Lower leg skin (tissue), 4 donors: ENCODE measurements around the gene POFUT1. TPM values are rescaled to one million over a fixed set of nuclear protein-coding genes. Genes with fewer than 3 reads are reported as not detected.

Experiments used
- DNase-seq, 2 donors: peaks; one replicate each; pipeline ENCODE4 v3.0.0-alpha.2; 2019; ENCODE audit warnings: low spot score in 2 of 2
- H3K4me3 ChIP-seq: fragments of 200-600 bp; sonication (generic); 2 replicates; pipeline ENCODE4 v1.5.1; 2017; ENCODE audit warnings: mild to moderate bottlenecking, low read depth; ENCODE audit not compliant: poor library complexity, severe bottlenecking
- POLR2A ChIP-seq, 2 donors: fragments of 450-650 bp; IDR thresholded peaks; one replicate each; pipeline ENCODE4 v1.6.1; 2016 to 2017; ENCODE audit warnings: antibody characterized with exemption in 2 of 2, mild to moderate bottlenecking in 1 of 2, moderate library complexity in 1 of 2
- WGBS, 2 donors: methylation state at CpG; one replicate each; pipeline ENCODE4 v1.1.5; 2018; 5-methylcytosine and 5-hydroxymethylcytosine counted together
- intact Hi-C: fragments of 100-400 bp; cut with DNase I; formaldehyde crosslinking; loops from one replicate; pipeline ENCODE4 v1.15.0; 2023; ENCODE audit warnings: low total_unique reads
- total RNA-seq, 4 donors: library from RNA; depleted of rRNA; stranded (reverse); fragments of >200 nt; gene quantifications; one replicate each; pipeline ENCODE4 v1.1.0, GENCODE V29; 2016
- TF ChIP-seq, protein P1 (sequence below), 3 donors: fragments of 450-650 bp; IDR thresholded peaks; one replicate each; pipeline ENCODE4 v1.5.1; 2016; ENCODE audit warnings: antibody characterized with exemption in 3 of 3, mild to moderate bottlenecking in 3 of 3, moderate library complexity in 2 of 3

POFUT1 gene
- total RNA-seq, 4 donors from 2014 or later: 15.6 to 29.7 (median 21.6) TPM

GRCh38 chr20:32203356-32204204 is 4.1 kb upstream of the POFUT1 start:
- no peak for DNase-seq
- no peak for TF ChIP-seq POLR2A (IDR thresholded peaks at IDR 0.05)
- TF ChIP-seq, protein P1, sequence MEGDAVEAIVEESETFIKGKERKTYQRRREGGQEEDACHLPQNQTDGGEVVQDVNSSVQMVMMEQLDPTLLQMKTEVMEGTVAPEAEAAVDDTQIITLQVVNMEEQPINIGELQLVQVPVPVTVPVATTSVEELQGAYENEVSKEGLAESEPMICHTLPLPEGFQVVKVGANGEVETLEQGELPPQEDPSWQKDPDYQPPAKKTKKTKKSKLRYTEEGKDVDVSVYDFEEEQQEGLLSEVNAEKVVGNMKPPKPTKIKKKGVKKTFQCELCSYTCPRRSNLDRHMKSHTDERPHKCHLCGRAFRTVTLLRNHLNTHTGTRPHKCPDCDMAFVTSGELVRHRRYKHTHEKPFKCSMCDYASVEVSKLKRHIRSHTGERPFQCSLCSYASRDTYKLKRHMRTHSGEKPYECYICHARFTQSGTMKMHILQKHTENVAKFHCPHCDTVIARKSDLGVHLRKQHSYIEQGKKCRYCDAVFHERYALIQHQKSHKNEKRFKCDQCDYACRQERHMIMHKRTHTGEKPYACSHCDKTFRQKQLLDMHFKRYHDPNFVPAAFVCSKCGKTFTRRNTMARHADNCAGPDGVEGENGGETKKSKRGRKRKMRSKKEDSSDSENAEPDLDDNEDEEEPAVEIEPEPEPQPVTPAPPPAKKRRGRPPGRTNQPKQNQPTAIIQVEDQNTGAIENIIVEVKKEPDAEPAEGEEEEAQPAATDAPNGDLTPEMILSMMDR (IDR thresholded peaks at IDR 0.05): no peak
- WGBS, 2 donors: 44 to 53% methylated on average over 11 of the region's 11 CpGs
- intact Hi-C loops: no loop called here
- H3K4me3 ChIP-seq: no peak overlapping the region

DNA sequence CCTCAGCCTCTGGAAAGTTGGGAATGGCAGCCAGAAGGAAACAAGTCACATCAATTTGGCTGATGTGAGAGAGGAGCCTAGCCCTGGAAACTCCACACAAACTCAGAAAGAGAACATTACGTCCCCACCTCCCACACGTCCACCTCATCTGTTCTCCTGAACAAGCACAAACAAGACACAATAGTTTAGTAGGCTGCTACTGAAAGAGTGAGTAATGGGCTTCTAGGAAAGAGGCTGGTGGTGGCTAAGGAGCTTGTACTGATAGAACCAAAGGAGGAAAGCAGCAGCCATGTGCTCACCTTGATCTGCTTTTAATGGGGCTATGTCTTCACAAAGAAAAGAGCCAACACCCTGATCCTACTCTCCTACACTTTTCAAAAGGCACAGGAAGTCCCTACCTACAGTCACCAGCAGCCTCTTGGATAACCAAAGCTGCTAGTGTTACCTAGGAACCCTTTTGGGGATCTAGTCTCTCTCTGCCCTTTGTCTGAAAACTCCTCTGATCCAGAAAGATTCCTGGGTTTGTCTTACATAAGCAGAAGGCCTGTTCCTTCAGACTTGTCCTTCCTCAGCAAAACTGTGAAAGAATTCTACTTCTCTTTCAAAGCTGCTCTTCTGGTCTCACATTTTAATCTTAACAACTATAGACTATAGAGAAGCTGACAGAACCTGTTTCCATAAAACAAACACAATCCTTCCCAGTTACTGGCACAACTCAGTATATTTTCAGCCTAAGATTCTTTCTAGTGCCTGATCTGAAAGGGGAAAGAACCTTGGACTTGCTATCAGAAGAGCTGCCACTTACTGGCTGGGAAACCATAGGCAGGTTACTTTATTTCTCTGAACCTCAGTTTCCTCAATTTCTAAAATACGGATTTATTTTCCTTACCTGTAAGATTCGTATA is 3.2 kb upstream of the POFUT1 start:
- no peak for DNase-seq
- TF ChIP-seq, protein P1 (IDR thresholded peaks at IDR 0.05): no peak
- no peak for TF ChIP-seq POLR2A (IDR thresholded peaks at IDR 0.05)

DNA sequence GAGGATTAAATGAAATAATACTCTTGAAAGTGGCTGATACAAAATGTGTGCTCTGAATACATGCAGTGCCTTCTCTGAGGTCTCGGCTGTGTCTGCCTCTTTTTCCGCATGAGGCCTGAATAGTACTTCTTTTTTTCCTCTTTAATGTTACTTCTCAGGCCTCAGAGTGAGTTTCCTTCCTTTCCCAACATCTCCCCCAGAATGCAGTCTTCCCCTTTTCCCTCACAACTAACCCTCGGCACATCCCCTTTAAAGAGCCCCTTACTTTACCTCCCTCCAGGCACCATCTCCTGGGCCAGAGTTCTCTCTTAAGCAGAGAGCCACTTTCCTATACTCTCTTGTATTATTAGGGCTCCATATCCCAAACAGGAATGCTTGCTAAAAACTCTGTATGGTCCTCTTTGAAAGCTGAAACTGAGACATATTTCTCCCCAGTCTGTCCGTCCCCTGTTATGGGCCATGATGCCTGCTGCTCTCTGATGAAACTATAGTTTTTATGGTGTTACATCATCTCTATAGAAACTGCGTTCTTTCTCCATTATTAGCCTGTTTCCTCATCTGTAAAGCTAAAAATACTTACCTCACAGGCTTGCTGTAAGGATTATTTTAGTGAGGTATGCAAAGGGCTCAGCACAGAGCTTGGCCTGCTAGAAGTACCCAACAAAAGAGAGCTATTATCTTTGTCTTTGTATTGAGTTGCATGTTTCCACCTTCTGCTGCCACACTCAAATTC is 2.4 kb upstream of the POFUT1 start:
- H3K4me3 ChIP-seq: no peak overlapping the region
- WGBS, 2 donors: 54 to 63% methylated on average over 5 of the region's 5 CpGs
- intact Hi-C loops: no loop called here

More for the DNA sequence above, 3.2 kb upstream of the POFUT1 start:
- 47 to 54% methylated on average over 4 of the region's 4 CpGs for WGBS, 2 donors
- intact Hi-C loops: no loop called here
- H3K4me3 ChIP-seq: no peak overlapping the region

DNA sequence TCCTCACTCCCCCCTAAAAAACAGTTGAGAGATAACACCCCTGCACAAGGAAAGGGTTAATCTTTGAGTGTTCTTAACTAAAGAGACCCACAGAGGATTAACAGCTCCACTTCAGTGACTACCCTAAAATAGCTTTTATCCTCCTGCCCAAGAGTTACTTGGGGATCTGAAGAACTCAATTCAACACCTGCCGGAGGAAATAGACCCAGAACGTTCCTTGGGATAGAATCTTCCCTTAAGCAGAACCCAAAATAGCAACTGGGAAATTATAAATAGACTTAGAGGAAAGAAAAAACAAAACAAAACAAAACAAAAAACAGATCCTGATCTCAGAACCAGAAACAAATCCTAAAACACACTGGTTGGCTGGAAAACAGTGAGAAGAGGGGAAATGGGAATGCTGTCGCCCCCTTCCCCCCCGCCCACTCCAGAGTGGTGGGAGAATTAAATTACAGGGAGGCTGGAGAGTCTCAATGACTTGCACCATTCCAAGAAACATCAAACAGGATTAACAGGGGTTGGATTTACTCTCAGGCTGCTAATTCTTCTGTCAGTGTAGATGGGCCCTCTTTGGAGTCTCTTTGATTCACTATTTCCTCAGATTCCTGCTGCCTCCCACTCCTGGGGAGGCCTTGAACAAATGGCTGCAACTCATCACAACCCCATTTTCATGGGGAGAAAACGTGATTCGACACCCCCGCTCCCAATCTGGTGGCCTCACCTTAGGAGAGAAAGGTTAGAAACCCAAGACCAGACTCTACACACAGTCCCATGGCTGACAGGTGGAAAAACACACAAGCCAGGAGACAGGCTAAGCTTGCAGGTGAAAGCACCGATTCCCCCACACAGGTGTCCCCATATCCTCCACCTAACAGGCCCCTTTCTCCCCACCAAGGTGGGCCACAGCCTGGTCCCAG is 1.6 kb upstream of the POFUT1 start:
- 32 to 41% methylated on average over 8 of the region's 8 CpGs for WGBS, 2 donors
- intact Hi-C loops: no loop called here
- TF ChIP-seq, protein P1 (IDR thresholded peaks at IDR 0.05): no peak
- TF ChIP-seq POLR2A (IDR thresholded peaks at IDR 0.05): no peak
- no peak overlapping the region for H3K4me3 ChIP-seq
- DNase-seq: no peak

More for the DNA sequence above, 2.4 kb upstream of the POFUT1 start:
- TF ChIP-seq, protein P1 (IDR thresholded peaks at IDR 0.05): no peak
- no peak for TF ChIP-seq POLR2A (IDR thresholded peaks at IDR 0.05)
- no peak for DNase-seq
